Measurements from ENCODE around the gene BICC1. TPM values are rescaled to one million over a fixed set of nuclear protein-coding genes. Genes with fewer than 3 reads are reported as not detected.

BICC1 gene
- polyA plus RNA-seq, 4 donors, result 72.5 to 84.9 (median 79.7) TPM

GRCh38 chr10:58695022-58695421, 182.3 kb downstream of the BICC1 start:
- no peak for DNase-seq (ENCODE audit: low read depth in 4 of 4, low spot score in 2 of 4)

- DNase-seq (ENCODE audit: low read depth in 4 of 4, low spot score in 2 of 4), result no peak
Observed at GRCh38 chr10:58696736-58697135, 184.1 kb downstream of the BICC1 start.

- DNase-seq (ENCODE audit: low read depth in 4 of 4, low spot score in 2 of 4), result no peak
Observed at GRCh38 chr10:58697691-58698090, 185.0 kb downstream of the BICC1 start.

GRCh38 chr10:58698777-58699356, 186.2 kb downstream of the BICC1 start:
- DNase-seq (ENCODE audit: low read depth in 4 of 4, low spot score in 2 of 4), result no peak

- DNase-seq (ENCODE audit: low read depth in 4 of 4, low spot score in 2 of 4), result no peak
Observed at GRCh38 chr10:58700591-58700990, 187.9 kb downstream of the BICC1 start.

- DNase-seq (ENCODE audit: low read depth in 4 of 4, low spot score in 2 of 4), result no peak
Observed at GRCh38 chr10:58701405-58702135, 188.9 kb downstream of the BICC1 start.

GRCh38 chr10:58704226-58704625, 191.6 kb downstream of the BICC1 start:
- no peak for DNase-seq (ENCODE audit: low read depth in 4 of 4, low spot score in 2 of 4)

GRCh38 chr10:58704671-58705141, 192.0 kb downstream of the BICC1 start:
- no peak for DNase-seq (ENCODE audit: low read depth in 4 of 4, low spot score in 2 of 4)

- DNase-seq (ENCODE audit: low read depth in 4 of 4, low spot score in 2 of 4), result no peak
Observed at GRCh38 chr10:58706836-58707235, 194.2 kb downstream of the BICC1 start.

- DNase-seq (ENCODE audit: low read depth in 4 of 4, low spot score in 2 of 4), result no peak
Observed at GRCh38 chr10:58712141-58712540, 199.5 kb downstream of the BICC1 start.

- no peak for DNase-seq (ENCODE audit: low read depth in 4 of 4, low spot score in 2 of 4)
Observed at GRCh38 chr10:58712982-58713381, 200.3 kb downstream of the BICC1 start.

GRCh38 chr10:58714409-58714808, 201.7 kb downstream of the BICC1 start:
- no peak for DNase-seq (ENCODE audit: low read depth in 4 of 4, low spot score in 2 of 4)

GRCh38 chr10:58715061-58715460, 202.4 kb downstream of the BICC1 start:
- no peak for DNase-seq (ENCODE audit: low read depth in 4 of 4, low spot score in 2 of 4)

GRCh38 chr10:58718596-58718995, 205.9 kb downstream of the BICC1 start:
- DNase-seq (ENCODE audit: low read depth in 4 of 4, low spot score in 2 of 4), result no peak

- DNase-seq (ENCODE audit: low read depth in 4 of 4, low spot score in 2 of 4), result no peak
Observed at GRCh38 chr10:58721601-58722281, 209.1 kb downstream of the BICC1 start.

GRCh38 chr10:58723186-58723585, 210.5 kb downstream of the BICC1 start:
- no peak for DNase-seq (ENCODE audit: low read depth in 4 of 4, low spot score in 2 of 4)

GRCh38 chr10:58723966-58724365, 211.3 kb downstream of the BICC1 start:
- DNase-seq (ENCODE audit: low read depth in 4 of 4, low spot score in 2 of 4), result no peak

- DNase-seq (ENCODE audit: low read depth in 4 of 4, low spot score in 2 of 4), result no peak
Observed at GRCh38 chr10:58724781-58725180, 212.1 kb downstream of the BICC1 start.

GRCh38 chr10:58725901-58726300, 213.2 kb downstream of the BICC1 start:
- DNase-seq (ENCODE audit: low read depth in 4 of 4, low spot score in 2 of 4), result no peak

- no peak for DNase-seq (ENCODE audit: low read depth in 4 of 4, low spot score in 2 of 4)
Observed at GRCh38 chr10:58727633-58728032, 215.0 kb downstream of the BICC1 start.

GRCh38 chr10:58731276-58731675, 218.6 kb downstream of the BICC1 start:
- no peak for DNase-seq (ENCODE audit: low read depth in 4 of 4, low spot score in 2 of 4)

GRCh38 chr10:58733436-58733835, 220.8 kb downstream of the BICC1 start:
- no peak for DNase-seq (ENCODE audit: low read depth in 4 of 4, low spot score in 2 of 4)
